Activated effector memory CD4-positive, alpha-beta T cell treated with anti-CD3 and anti-CD28 coated beads, Interleukin-2, amount 50 U/mL, for 16 hours (primary cell): ENCODE measurements around the gene ANTXR1.

ENCODE experiments used
- DNase-seq: peaks from one replicate; pipeline ENCODE4 v3.0.0-alpha.2; 2020

The ANTXR1 gene

GRCh38 chr2:69141061-69141460 lies 128.1 kb downstream of the ANTXR1 start:
- no peak for DNase-seq

GRCh38 chr2:69143748-69144360 lies 130.9 kb downstream of the ANTXR1 start:
- DNase-seq, result no peak

GRCh38 chr2:69145204-69145603 lies 132.2 kb downstream of the ANTXR1 start:
- DNase-seq, result no peak

- DNase-seq, result no peak
Measured at GRCh38 chr2:69147841-69148533, 135.0 kb downstream of the ANTXR1 start.

- DNase-seq, result no peak
Measured at GRCh38 chr2:69149631-69150215, 136.7 kb downstream of the ANTXR1 start.

GRCh38 chr2:69151931-69152330 lies 139.0 kb downstream of the ANTXR1 start:
- no peak for DNase-seq

GRCh38 chr2:69152847-69153583 lies 140.0 kb downstream of the ANTXR1 start:
- no peak for DNase-seq

GRCh38 chr2:69154106-69154505 lies 141.1 kb downstream of the ANTXR1 start:
- DNase-seq, result no peak

GRCh38 chr2:69156624-69157023 lies 143.6 kb downstream of the ANTXR1 start:
- no peak for DNase-seq

- DNase-seq, result no peak
Measured at GRCh38 chr2:69157441-69157840, 144.5 kb downstream of the ANTXR1 start.

- DNase-seq, result no peak
Measured at GRCh38 chr2:69159986-69160385, 147.0 kb downstream of the ANTXR1 start.

- no peak for DNase-seq
Measured at GRCh38 chr2:69162057-69162456, 149.1 kb downstream of the ANTXR1 start.

- DNase-seq, result no peak
Measured at GRCh38 chr2:69163109-69163508, 150.1 kb downstream of the ANTXR1 start.

- no peak for DNase-seq
Measured at GRCh38 chr2:69163556-69163955, 150.6 kb downstream of the ANTXR1 start.

GRCh38 chr2:69164061-69164778 lies 151.2 kb downstream of the ANTXR1 start:
- DNase-seq, result no peak

- DNase-seq, result no peak
Measured at GRCh38 chr2:69165091-69165880, 152.3 kb downstream of the ANTXR1 start.

GRCh38 chr2:69166465-69166811 lies 153.5 kb downstream of the ANTXR1 start:
- DNase-seq, result no peak

GRCh38 chr2:69166812-69167468 lies 154.0 kb downstream of the ANTXR1 start:
- no peak for DNase-seq

- DNase-seq, result no peak
Measured at GRCh38 chr2:69167469-69167822, 154.5 kb downstream of the ANTXR1 start.

GRCh38 chr2:69168144-69168813 lies 155.3 kb downstream of the ANTXR1 start:
- DNase-seq, result no peak

GRCh38 chr2:69168950-69169654 lies 156.1 kb downstream of the ANTXR1 start:
- no peak for DNase-seq
